Measurements from ENCODE around the gene IQGAP2. TPM values are rescaled to one million over a fixed set of nuclear protein-coding genes. Genes with fewer than 3 reads are reported as not detected.

Gene IQGAP2
- total and polyA plus RNA-seq, 9 of the 15 experiments (the other 6 are each of a cell fraction or from before 2014, with no cell fraction given) = 8.7 to 23.2 (median 17.4) TPM

DNA sequence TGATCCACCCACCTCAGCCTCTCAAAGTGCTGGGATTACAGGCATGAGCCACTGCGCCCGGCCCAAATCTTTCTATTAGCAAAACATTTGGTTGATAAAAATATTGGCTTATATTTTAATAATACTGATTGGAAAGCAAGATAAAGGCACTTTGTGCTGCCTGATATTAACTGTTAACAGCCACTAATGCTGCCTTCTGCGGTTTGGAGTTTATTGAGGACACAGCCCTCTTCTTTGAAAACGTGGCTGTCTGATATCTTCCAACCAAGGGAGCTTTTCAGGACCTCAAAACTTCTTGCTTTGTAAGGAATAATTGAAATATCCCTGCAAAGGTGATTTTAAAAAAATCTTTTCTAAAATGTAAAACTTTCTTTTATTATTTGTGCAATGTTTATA, 94.0 kb downstream of the IQGAP2 start (continued):
- TF ChIP-seq, protein P1, sequence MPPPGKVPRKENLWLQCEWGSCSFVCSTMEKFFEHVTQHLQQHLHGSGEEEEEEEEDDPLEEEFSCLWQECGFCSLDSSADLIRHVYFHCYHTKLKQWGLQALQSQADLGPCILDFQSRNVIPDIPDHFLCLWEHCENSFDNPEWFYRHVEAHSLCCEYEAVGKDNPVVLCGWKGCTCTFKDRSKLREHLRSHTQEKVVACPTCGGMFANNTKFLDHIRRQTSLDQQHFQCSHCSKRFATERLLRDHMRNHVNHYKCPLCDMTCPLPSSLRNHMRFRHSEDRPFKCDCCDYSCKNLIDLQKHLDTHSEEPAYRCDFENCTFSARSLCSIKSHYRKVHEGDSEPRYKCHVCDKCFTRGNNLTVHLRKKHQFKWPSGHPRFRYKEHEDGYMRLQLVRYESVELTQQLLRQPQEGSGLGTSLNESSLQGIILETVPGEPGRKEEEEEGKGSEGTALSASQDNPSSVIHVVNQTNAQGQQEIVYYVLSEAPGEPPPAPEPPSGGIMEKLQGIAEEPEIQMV (tag; conservative IDR thresholded peaks at IDR 0.05; ENCODE audit: low read depth) = no peak
- TF ChIP-seq SOX6 (IDR thresholded peaks at IDR 0.05) = no peak
- no peak for TF ChIP-seq XRCC5 (IDR thresholded peaks at IDR 0.05; ENCODE audit: low read depth, low read length)
- TF ChIP-seq ZNF76 (CRISPR knock-in tag; IDR thresholded peaks at IDR 0.05; ENCODE audit: borderline replicate concordance) = no peak
- no peak for TF ChIP-seq SP1 (CRISPR knock-in tag; IDR thresholded peaks at IDR 0.05)
- no peak for TF ChIP-seq HNRNPUL1 (IDR thresholded peaks at IDR 0.05; ENCODE audit: low read length)

GRCh38 chr5:76497986-76498717, 95.1 kb downstream of the IQGAP2 start:
- no peak overlapping the region for H2AFZ ChIP-seq (ENCODE audit: low read depth, low read length)
- H3K9me1 ChIP-seq (ENCODE audit: control insufficient read depth, insufficient read depth, low read length) = no peaks in the 10 kb centered on the region
- no peak overlapping the region for H3K4me3 ChIP-seq
- H3K9ac ChIP-seq (ENCODE audit: insufficient read depth in 1 of 2, low read depth in 2 of 2, low read length in 2 of 2) = no peak overlapping the region
- no peaks in the 10 kb centered on the region for H3K36me3 ChIP-seq (ENCODE audit: control insufficient read depth, insufficient read depth, low read length)
- no peak overlapping the region for H3K4me2 ChIP-seq (ENCODE audit: insufficient read depth, low read length)
- WGBS (ENCODE audit: insufficient coverage, low coverage, missing lambda C conversion rate) = 38% methylated on average over 4 of the region's 4 CpGs
- no peaks in the 10 kb centered on the region for H3K27me3 ChIP-seq (ENCODE audit: control insufficient read depth in 2 of 2, insufficient read depth in 2 of 2, low read length in 2 of 2)
- ChIA-PET POLR2A (interaction anchor here (0.8 kb wide), 1 partner anchor 189 kb away, joined by 3 read pairs; no protein-coding TSS in a partner anchor), CTCF (ENCODE audit: low intra/inter-chr PET ratio) (no interaction called here)
- intact Hi-C loops (cut with micrococcal nuclease) = no loop called here
- in situ Hi-C loops (cut with MboI) = no loop called here
- H3K9me3 ChIP-seq (replicated peaks; ENCODE audit: control insufficient read depth, insufficient read depth, low read depth, low read length) = no peaks in the 10 kb centered on the region
- no peak overlapping the region for H3K27ac ChIP-seq (ENCODE audit: extremely low read depth, low read depth, low read length)
- H3K79me2 ChIP-seq (ENCODE audit: control insufficient read depth, insufficient read depth, low read length) = no peaks in the 10 kb centered on the region
- ATAC-seq (no peak), FAIRE-seq (peak; percentile 55), DNase-seq (ENCODE audit: extremely low read depth in 1 of 4, low spot score in 3 of 4) (no peak)
- TF ChIP-seq RBM25 (IDR thresholded peaks at IDR 0.05; ENCODE audit: low read depth, low read length, severe bottlenecking) (peak; percentile 35), SETDB1 (IDR thresholded peaks at IDR 0.05; ENCODE audit: low read length) (no peak), ZNF24 (IDR thresholded peaks at IDR 0.05) (no peak), ESRRA (IDR thresholded peaks at IDR 0.05; ENCODE audit: borderline replicate concordance, low read depth) (0 out of 2 replicates have a peak, but pooled peaks have one; percentile 18), ZKSCAN8 (CRISPR knock-in tag; IDR thresholded peaks at IDR 0.05) (no peak)
- no TSS peak for BruUV-seq (replicated peaks)
- peaks cover 0 to 3% of the 10 kb centered on the region in 2 experiments; a peak in 1 of 5 replicates for H3K4me1 ChIP-seq (replicated peaks in 1 of 2; ENCODE audit: control insufficient read depth in 2 of 2, insufficient read depth in 2 of 2, low read length in 2 of 2)
- no peaks in the 10 kb centered on the region for H4K20me1 ChIP-seq (replicated peaks; ENCODE audit: control insufficient read depth, insufficient read depth, low read length)
